Heart left ventricle (tissue), 16 donors: ENCODE results near the gene JUN. TPM values are rescaled to one million over a fixed set of nuclear protein-coding genes. Genes with fewer than 3 reads are reported as not detected.
"Not testable (repeated sequence)": the region's sequence is repeated elsewhere in the genome, so short reads cannot be mapped to it uniquely, and the experiment has no call there.

Source experiments
- ATAC-seq, 4 donors: fragments of 200-7000 bp; cut with Tn5 transposase; one replicate each; pipeline ENCODE4 v1.9.1; 2020 to 2022; ENCODE audit warnings: moderate library complexity in 4 of 4, mild to moderate bottlenecking in 3 of 4, moderate number of reproducible peaks in 1 of 4
- DNase-seq, 5 donors: peaks; one replicate each; pipeline ENCODE4 v3.0.0-alpha.2; 2020
- H3K27ac ChIP-seq, 12 donors: fragments of 200-600 bp; sonication (generic) in 4 of 12; one replicate each; pipeline versions ENCODE4 v1.5.0 to v1.8.0; 2016 to 2022; ENCODE audit warnings: mild to moderate bottlenecking in 2 of 12
- H3K27me3 ChIP-seq, 9 donors: fragments of 200-600 bp; sonication (generic) in 2 of 9; one replicate each; pipeline versions ENCODE4 v1.5.1 to v1.8.0; 2016 to 2022; ENCODE audit warnings: mild to moderate bottlenecking in 3 of 9
- H3K36me3 ChIP-seq, 9 donors: fragments of 200-600 bp; sonication (generic) in 2 of 9; one replicate each; pipeline versions ENCODE4 v1.5.0 to v1.8.0; 2018 to 2022; ENCODE audit warnings: mild to moderate bottlenecking in 2 of 9
- H3K4me1 ChIP-seq, 12 donors: fragments of 200-600 bp; sonication (generic) in 4 of 12; one replicate each; pipeline versions ENCODE4 v1.5.0 to v1.8.0; 2016 to 2022; ENCODE audit warnings: mild to moderate bottlenecking in 3 of 12
- H3K4me3 ChIP-seq, 12 donors: fragments of 200-600 bp; sonication (generic) in 4 of 12; one replicate each; pipeline versions ENCODE4 v1.5.0 to v1.8.0; 2017 to 2022; ENCODE audit warnings: mild to moderate bottlenecking in 9 of 12, moderate library complexity in 4 of 12
- H3K9me3 ChIP-seq, 12 donors: fragments of 200-600 bp; sonication (generic) in 4 of 12; one replicate each; pipeline versions ENCODE4 v1.5.0 to v1.8.0; 2016 to 2022; ENCODE audit warnings: mild to moderate bottlenecking in 1 of 12
- POLR2A ChIP-seq, 2 donors: fragments of 450-650 bp; IDR thresholded peaks; one replicate each; pipeline ENCODE4 v1.6.1; 2017; ENCODE audit warnings: antibody characterized with exemption in 2 of 2, mild to moderate bottlenecking in 2 of 2, moderate library complexity in 2 of 2
- WGBS, 4 donors: extraction: QIAGEN DNeasy Blood & Tissue Kit in 2 of 4; methylation state at CpG; one replicate each; pipeline versions ENCODE4 v1.1.5 to v1.1.7; 2013 to 2018; 5-methylcytosine and 5-hydroxymethylcytosine counted together
- intact Hi-C, 10 donors: fragments of 100-400 bp; cut with DNase I; formaldehyde crosslinking; loops; one replicate each; pipeline versions ENCODE4 v1.11.1 to v1.14.2; 2022
- polyA plus RNA-seq, 2 donors: library from polyadenylated mRNA; stranded (reverse); fragments of 200-250 nt; gene quantifications; one replicate each; pipeline ENCODE4 v1.2.3, GENCODE V29; 2013
- total RNA-seq, 9 donors: library from RNA; depleted of rRNA in 2 of 9; stranded (reverse); fragments of >200 nt in 2 of 9; fragmentation: NEBNext Ultra II Directional in 3 of 9; extraction: Animal tissue kit (Norgen Biotek cat#: 25700) in 3 of 9; gene quantifications; one replicate each; pipeline versions ENCODE4 v1.1.0 to v1.2.4, GENCODE V29; 2016 to 2023
- TF ChIP-seq, protein P1 (sequence below), 12 donors: fragments of 200-600 bp; sonication (generic) in 4 of 12; IDR thresholded peaks; one replicate each; pipeline versions ENCODE4 v1.5.0 to v1.8.0; 2018 to 2022; ENCODE audit warnings: antibody characterized with exemption in 12 of 12, mild to moderate bottlenecking in 5 of 12
- donor health status: ischemic (EF 13 %, LVEDD 7.1; RV severe dilation, severe dysfunction).
- donor health status: healthy with polysubstance abuse.
- donor health status: DM: no; HTN: yes; CAD: no.
- donor health status: DM: no; HTN: no; CAD: no.
- donor health status: ischemic (EF 25% LVEDD 6.9; RV normal size, moderate dysfunction).
- donor health status: ischemic (EF 25% LVEDD 5.7; RV mildly dilated, moderate dysfunction).
- donor health status: healthy.
- donor health status: DM: yes; HTN: yes; CAD: no.
- donor health status: ischemic (EF 35%, LVEDD 5.7; RV mildly dilated, moderate dysfunction).
- donor health status: nonischemic (EF 11% LVEDD 7.7; RV severe dilation, severe dysfunction).
- donor health status: DM: yes; HTN: yes; CAD: no.
- donor health status: PGD.
- donor health status: ischemic (EF 29% LVEDD 5.4; RV normal size, mild dysfunction).
- donor health status: nonischemic (EF 23%, LVEDD 6.1; RV moderate dilation, normal function).

The JUN gene
- total and polyA plus RNA-seq, 11 donors: 57.1 to 133 (median 82.8) TPM

DNA sequence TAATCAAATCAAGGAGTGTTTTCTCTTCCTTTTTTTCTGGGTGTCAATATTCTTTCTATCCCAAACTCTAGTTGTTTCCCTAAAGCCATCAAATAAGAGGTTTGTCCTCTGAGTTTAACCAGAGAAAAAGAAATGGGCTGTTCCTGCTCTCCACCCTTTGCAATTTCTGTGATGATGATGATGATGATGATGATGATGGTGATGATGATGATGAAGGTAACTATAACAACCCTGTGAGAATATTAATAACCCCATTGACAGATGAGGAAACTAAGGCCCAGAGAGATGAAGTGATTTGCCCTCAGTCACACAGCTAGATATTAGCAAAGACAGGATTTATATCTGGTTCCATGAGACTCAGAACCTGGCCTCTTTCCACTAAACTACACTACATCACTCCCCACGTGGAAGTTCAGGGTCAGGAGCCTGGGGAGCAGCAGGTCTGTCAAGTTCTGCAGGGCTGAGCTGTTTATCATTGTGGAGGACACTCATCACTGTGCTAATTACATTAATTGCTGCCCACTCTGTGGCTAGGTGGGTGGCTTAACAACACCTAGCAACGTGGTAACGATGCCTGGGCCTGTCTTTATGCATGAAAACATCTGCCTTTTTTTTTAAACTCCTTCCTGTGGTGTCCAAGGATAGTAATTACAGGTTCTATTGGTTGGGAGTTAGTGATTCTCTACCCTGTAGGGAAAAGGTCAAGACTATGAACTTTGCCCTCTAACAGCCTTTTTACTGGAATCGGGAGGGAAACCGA, 19.0 kb upstream of the JUN start:
- Histone ChIP-seq H3K9me3 (no peaks in the 10 kb centered on the region), H3K36me3 (no peaks in the 10 kb centered on the region), H3K4me3 (no peak overlapping the region), H3K27ac (no peak overlapping the region), H3K27me3 (no peaks in the 10 kb centered on the region), H3K4me1 (no peaks in the 10 kb centered on the region)
- ATAC-seq (no peak), DNase-seq (no peak)
- intact Hi-C loops: no loop called here
- TF ChIP-seq, protein P1, sequence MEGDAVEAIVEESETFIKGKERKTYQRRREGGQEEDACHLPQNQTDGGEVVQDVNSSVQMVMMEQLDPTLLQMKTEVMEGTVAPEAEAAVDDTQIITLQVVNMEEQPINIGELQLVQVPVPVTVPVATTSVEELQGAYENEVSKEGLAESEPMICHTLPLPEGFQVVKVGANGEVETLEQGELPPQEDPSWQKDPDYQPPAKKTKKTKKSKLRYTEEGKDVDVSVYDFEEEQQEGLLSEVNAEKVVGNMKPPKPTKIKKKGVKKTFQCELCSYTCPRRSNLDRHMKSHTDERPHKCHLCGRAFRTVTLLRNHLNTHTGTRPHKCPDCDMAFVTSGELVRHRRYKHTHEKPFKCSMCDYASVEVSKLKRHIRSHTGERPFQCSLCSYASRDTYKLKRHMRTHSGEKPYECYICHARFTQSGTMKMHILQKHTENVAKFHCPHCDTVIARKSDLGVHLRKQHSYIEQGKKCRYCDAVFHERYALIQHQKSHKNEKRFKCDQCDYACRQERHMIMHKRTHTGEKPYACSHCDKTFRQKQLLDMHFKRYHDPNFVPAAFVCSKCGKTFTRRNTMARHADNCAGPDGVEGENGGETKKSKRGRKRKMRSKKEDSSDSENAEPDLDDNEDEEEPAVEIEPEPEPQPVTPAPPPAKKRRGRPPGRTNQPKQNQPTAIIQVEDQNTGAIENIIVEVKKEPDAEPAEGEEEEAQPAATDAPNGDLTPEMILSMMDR (IDR thresholded peaks at IDR 0.05): no peak
- TF ChIP-seq POLR2A (IDR thresholded peaks at IDR 0.05): no peak
- 64 to 80% (median 72%) methylated on average over 5 of the region's 5 CpGs for WGBS, 4 donors

DNA sequence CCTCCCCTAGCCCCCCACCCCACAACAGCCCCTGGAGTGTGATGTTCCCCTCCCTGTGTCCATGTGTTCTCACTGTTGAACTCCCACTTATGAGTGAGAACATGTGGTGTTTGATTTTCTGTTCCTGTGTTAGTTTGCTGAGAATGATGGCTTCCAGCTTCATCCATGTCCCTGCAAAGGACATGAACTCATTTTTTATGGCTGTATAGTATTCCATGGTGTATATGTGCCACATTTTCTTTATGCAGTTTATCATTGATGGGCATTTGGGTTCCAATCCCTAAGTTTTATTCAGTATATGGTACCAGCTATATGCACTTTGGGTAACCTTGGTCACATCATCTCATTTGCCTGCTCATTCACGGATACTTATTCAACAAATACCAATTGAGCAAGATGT, 17.4 kb upstream of the JUN start:
- H3K4me3 ChIP-seq, DNase-seq, H3K27ac ChIP-seq, H3K36me3 ChIP-seq, H3K4me1 ChIP-seq, H3K9me3 ChIP-seq, H3K27me3 ChIP-seq, ATAC-seq, intact Hi-C loops: not testable (repeated sequence)
- 97 to 100% (median 100%) methylated on average over 1 of the region's 1 CpG for WGBS, 4 donors

DNA sequence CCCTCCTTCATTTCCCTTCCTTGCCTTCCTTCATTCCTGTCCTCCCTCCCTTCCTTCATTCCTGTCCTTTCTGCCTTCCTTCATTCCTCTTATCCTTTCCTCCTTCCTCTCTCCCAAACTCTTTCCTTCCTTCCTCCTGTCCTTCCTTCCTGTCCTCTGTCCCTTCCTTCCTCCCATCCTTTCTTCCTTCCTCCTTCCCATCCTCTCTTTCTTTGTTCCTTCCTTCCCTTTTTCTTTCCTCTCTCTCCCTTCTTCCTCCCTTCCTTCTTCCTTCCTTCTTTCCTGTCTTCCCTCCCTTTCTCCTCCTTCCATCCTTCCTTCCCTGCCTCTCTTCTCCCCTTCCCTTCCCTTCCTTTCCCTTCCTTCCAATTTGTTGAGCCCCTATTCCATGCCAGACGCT, 15.8 kb upstream of the JUN start:
- ATAC-seq: no peak

DNA sequence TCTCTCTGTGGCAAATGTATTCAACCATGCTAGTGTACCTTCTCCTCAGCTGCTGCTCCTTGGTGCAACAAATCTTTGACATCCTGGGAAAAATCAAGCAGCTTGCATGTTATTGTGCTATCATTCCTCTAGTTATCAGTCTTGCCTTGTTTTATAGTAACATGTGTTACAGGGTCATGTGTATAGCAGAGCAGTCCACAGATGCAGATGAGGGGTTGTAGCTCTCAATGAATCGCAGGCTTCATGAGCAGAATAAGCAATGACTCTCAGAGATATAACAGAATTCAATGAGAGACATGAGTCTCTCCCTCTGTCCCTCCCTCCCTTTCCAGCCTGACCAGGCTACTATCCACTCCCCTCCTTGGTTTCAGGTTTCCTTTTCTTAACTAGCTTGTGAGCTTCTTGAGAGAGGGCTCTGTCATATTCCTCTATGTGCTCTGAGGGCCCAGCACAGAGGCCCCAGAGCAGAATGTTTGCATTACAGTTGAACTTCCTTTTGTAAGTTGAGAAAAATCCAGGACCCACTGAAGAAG, 15.1 kb upstream of the JUN start:
- no peaks in the 10 kb centered on the region for H3K9me3 ChIP-seq
- 87 to 94% (median 92%) methylated on average over 1 of the region's 1 CpG for WGBS, 4 donors
- no peaks in the 10 kb centered on the region for H3K27me3 ChIP-seq
- H3K4me1 ChIP-seq: peaks cover 0 to 2% (median 0%) of the 10 kb centered on the region in 12 donors
- no peak overlapping the region for H3K27ac ChIP-seq
- intact Hi-C loops: no loop called here
- TF ChIP-seq, protein P1 (IDR thresholded peaks at IDR 0.05): no peak
- ATAC-seq (no peak), DNase-seq (no peak)
- no peak overlapping the region for H3K4me3 ChIP-seq
- no peaks in the 10 kb centered on the region for H3K36me3 ChIP-seq

More for the DNA sequence above, 15.8 kb upstream of the JUN start:
- intact Hi-C loops: no loop called here
- Histone ChIP-seq H3K4me3 (no peak overlapping the region), H3K9me3 (no peaks in the 10 kb centered on the region), H3K27ac (no peak overlapping the region), H3K4me1 (peaks cover 0 to 2% (median 0%) of the 10 kb centered on the region in 12 donors), H3K36me3 (no peaks in the 10 kb centered on the region), H3K27me3 (no peaks in the 10 kb centered on the region)
- TF ChIP-seq POLR2A (IDR thresholded peaks at IDR 0.05): no peak
- TF ChIP-seq, protein P1 (IDR thresholded peaks at IDR 0.05): no peak
- no peak for DNase-seq
- 86 to 98% (median 95%) methylated on average over 1 of the region's 1 CpG for WGBS, 4 donors

DNA sequence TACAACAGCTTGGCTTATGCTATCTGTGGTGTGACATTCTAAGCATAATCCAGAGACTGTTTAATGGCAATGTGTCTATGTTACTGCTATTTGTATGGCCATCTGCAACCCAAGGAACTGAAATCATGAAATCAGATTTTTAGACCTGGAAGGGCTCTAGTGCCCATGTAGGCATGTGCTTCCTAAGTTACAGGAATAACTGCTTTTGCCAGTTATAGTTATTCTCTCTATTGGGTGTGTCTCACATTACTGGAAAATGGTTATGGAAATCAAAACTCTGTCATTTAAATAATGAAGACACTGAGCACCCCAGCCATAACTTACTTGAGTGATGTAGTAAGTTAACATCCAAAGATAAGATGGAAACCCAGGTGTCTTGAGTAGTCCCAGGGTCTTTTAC, 12.6 kb upstream of the JUN start:
- H3K27me3 ChIP-seq: no peaks in the 10 kb centered on the region

More for the DNA sequence above, 12.6 kb upstream of the JUN start:
- TF ChIP-seq, protein P1 (IDR thresholded peaks at IDR 0.05): no peak
- TF ChIP-seq POLR2A (IDR thresholded peaks at IDR 0.05): no peak
- H3K9me3 ChIP-seq: no peaks in the 10 kb centered on the region
- DNase-seq (no peak), ATAC-seq (no peak)
- H3K4me1 ChIP-seq: peaks cover 0 to 2% (median 0%) of the 10 kb centered on the region in 12 donors
- no peaks in the 10 kb centered on the region for H3K36me3 ChIP-seq
- no peak overlapping the region for H3K27ac ChIP-seq
- intact Hi-C loops: no loop called here
- H3K4me3 ChIP-seq: no peak overlapping the region
